Activated CD4-positive, alpha-beta T cell treated with anti-CD3 and anti-CD28 coated beads, Interleukin-2, amount 50 U/mL, for 1 hour (primary cell): ENCODE data around the gene NSDHL.
"Not testable (repeated sequence)": the region's sequence is repeated elsewhere in the genome, so short reads cannot be mapped to it uniquely, and the experiment has no call there.

Experiments used
- DNase-seq: peaks from one replicate; pipeline ENCODE4 v3.0.0-alpha.2; 2020

NSDHL gene

DNA sequence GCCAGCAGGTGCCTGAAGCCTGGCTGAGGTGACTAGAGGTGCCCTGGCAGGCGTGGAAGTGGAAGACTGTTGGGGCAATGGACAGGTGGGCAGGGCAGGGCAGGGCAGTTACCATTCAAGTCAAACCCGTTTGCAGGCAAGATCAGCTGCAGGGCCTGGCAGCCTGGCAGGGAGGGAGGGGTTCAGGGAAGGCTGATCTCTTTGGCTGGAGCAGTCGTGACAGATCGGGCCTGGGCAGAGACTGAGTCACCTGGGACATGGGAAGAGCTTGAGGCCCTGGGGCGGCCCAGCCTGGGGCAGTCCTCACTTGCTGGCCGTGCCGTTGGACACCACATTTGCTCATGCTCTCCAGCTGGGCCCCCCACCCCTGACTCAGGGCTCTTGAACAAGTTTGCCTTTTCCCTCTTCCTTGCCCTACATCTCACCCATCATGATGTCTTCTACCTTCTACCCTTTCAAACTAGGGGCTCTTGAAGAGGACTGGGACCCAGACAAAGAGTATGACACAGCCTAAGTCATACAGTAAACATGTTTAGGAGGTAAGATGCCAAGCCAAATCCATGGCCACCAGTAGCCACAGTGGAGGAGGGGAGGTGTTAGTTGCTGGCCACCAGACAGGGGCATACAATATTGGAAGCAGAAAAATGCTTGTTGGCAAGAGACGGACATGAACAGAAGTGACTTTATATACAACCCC, 65.0 kb downstream of the NSDHL start:
- DNase-seq: no peak

GRCh38 chrX:152896450-152896849, 65.6 kb downstream of the NSDHL start:
- no peak for DNase-seq

GRCh38 chrX:152897222-152898131, 66.6 kb downstream of the NSDHL start, which contains the start of gene ZNF185:
Gene ZNF185 (plus strand): TSS chrX:152898067. CDS start chrX:152914490, 16,423 bp downstream.
- DNase-seq: no peak

- no peak for DNase-seq
These were observed 67.6 kb downstream of the NSDHL start for GRCh38 chrX:152898442-152898841.

DNA sequence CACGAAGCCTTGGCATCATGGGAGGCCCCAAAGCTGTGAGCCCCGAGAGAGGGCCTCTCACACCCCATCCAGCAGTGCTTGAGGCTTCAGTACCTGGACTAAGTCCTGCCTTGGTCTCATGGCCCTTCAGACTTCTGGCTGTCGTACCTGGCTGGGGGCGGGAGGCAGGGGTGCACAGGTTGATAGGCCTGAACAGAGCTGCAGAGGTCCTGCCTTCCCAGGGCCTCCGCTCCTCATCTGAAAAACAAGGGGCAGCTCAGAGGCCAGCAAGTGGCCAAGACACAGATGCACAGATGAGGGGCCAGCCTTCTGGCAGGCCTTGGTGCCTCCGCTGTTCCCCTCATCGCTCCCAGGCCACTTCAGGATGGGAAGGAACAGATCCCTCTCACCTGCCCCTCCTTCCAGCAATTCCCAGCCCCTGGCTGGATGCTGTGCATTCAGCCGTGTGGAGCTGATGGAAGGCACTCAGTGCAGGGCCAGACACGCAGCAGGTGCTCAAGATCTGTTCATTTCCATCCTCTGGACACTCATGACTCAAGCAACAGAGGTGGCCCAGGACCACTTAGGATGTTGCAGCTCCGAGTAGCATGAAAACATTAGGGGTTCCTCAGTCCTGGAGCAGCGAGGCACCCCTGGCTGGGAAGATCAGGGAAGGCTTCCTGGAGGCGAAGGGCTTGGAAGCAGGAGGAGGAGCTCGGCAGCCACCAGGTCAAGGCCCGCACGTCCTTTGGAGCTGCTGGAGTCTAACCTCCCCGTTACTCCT, 68.4 kb downstream of the NSDHL start:
- no peak for DNase-seq

DNA sequence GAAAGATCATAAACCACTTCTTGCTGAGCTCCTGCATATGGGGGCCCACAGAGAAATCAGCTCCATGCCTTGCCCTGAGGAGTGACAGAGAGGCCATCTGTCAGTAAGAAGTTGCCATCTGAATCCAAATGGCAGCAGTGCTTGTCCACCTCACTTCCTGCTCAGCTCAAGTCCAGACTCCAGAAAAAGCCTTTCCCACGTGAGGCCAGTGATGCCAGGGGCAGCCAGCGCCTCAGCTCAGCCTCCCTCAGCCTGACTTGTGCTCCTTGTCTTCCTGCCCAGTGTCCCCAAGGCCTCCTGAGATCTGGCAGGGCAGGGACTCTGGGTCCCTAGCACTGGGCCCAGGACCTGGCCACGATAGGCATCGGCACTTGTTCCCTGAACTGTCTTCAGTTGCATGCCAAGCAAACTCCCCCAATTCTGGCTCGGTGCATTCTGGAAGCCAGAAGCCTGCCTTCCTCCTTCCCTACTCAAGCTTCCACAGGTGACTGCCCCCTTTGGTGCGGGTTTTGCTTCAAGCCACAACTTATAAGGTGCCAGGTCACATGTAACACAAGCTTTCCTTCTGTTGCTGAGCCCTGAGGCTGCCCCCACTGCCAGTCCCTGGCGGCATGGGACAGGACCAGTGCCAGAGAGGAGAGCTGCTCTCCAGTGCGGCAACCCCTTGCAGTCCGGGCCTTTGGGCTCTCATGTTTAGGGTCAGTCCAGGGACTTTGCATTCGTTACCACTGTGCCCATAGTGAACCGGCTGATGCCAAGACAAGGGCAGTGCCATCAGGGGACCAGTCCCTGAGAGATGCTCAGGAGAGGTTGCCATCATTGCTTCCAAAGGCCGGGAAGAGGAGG, 69.2 kb downstream of the NSDHL start:
- no peak for DNase-seq

- no peak for DNase-seq
These were observed 70.1 kb downstream of the NSDHL start for GRCh38 chrX:152900937-152901445.

GRCh38 chrX:152901816-152902501, 71.1 kb downstream of the NSDHL start:
- no peak for DNase-seq

DNA sequence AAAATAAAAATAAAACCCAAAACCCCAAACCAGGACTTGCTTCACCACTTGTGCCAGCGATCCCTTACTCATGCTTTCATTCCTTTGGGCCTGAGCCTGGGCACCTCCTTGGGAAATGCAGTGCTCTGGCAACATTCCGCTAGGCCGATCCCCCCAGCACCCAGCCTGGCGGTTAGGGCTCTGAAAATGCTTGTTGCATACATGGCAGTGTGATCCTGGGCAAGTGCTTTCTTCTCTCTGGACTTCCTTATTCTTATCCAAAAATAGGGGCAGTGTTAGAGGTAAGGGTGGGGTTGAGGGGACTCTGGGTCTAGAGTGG, 71.6 kb downstream of the NSDHL start:
- no peak for DNase-seq

DNA sequence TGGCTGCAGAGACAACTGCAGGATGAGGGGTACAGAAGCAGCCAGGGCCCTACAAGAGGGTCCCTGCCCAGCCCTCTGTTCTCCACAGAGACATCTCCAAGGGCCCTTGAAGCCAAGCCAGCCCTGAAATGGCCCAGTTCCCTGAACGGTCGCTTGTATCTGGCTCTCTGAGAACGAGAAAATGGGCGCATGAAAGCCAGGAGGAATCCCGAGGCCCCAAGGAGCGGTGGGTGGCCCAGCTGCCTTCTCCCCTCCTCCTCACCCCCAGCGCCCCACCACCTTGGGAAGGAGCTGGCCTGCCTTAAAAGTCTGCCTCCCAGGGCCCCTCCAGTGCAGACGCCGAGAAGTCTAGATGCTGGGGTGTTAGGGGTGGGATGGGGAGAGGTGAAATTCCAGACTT, 72.7 kb downstream of the NSDHL start:
- no peak for DNase-seq

- DNase-seq: peak; percentile 16
These were observed 73.6 kb downstream of the NSDHL start for GRCh38 chrX:152904151-152905080.

- no peak for DNase-seq
These were observed 74.2 kb downstream of the NSDHL start for GRCh38 chrX:152905081-152905420.

DNA sequence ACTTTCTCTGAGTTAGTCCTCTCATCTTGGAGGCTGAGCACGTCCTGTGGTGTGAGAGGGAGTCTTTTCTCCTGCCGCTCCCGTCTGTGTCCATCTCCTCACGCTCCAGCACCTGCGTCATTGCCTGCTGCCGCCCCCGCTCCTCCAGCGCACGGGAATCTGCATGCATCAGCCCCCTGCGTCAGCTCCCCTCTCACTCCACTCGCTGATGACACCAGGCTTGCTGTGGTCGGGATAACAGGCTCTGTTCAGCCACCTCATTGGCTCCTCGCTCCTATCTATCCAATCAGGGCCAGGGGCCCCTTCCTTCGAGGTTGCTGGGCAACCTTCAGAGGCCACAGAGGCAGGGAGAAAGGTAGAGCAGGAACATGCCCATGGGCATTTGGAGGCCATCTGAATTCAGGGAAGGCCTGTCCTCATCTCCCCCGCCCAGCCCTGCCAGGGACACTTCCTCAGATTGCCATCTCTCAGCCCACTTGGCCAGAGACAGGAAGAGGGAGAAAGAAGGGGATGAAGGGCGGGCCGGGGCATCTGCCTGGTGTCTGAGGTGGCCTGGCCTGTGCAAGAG, 76.3 kb downstream of the NSDHL start:
- DNase-seq: no peak

DNA sequence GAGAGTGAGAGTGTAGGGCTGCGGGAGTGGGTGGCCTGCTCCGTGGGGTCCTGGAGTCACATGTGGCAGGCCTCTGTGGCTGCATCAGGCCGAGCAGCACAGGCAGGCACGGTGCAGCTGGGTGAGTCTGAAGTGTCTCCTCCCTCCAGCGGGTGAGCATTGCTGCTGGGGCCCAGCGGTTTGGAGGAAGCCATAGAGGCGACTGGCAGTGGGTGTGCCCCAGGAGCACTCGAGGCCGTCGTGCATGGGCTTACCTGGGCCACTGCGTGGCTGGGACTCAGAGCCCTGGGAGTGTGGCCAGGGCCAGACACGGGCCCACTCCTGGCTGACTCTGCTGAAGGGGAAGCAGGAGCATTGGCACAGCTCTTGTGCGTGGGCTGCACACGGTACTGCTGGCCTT, 77.6 kb downstream of the NSDHL start:
- no peak for DNase-seq

GRCh38 chrX:152910018-152910417, 79.2 kb downstream of the NSDHL start:
- DNase-seq: not testable (repeated sequence)

DNA sequence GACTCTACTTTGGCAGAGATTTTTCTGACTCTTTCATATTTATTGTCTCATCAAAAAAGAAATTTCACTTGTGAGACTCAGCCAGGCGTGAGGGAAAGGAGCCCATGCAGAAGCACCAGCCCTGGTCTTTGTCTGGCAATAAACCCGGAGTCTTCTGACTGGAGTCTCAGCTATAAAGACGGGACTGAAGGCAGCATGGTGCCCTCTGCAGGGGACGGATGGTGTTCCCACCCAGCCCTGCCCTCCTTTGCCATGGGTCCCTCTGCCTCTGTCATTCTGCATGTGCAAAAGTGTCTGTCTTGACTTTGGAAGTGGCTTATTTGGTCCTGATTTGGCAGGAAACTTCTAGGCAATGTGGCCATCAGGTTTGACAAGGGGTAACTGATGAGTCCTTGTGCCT, 81.2 kb downstream of the NSDHL start:
- no peak for DNase-seq

GRCh38 chrX:152912641-152913040, 81.8 kb downstream of the NSDHL start:
- no peak for DNase-seq

GRCh38 chrX:152913346-152913745, 82.5 kb downstream of the NSDHL start:
- DNase-seq: no peak

- no peak for DNase-seq
These were observed 83.0 kb downstream of the NSDHL start for GRCh38 chrX:152913910-152914309.

- DNase-seq: no peak
These were observed 84.8 kb downstream of the NSDHL start for GRCh38 chrX:152915541-152916241.
